Stimulated activated CD8-positive, alpha-beta memory T cell treated with anti-CD3 and anti-CD28 coated beads, Interleukin-12 subunit alpha, Interleukin-12 subunit beta, amount 100 ng/mL, for 24 hours (primary cell): ENCODE measurements around the gene SERPINB8.
"Not testable (repeated sequence)": the region's sequence is repeated elsewhere in the genome, so short reads cannot be mapped to it uniquely, and the experiment has no call there.

Experiments used
- DNase-seq: peaks from one replicate; pipeline ENCODE4 v3.0.0-alpha.2; 2020; ENCODE audit errors: extremely low read depth

SERPINB8 gene, protein sequence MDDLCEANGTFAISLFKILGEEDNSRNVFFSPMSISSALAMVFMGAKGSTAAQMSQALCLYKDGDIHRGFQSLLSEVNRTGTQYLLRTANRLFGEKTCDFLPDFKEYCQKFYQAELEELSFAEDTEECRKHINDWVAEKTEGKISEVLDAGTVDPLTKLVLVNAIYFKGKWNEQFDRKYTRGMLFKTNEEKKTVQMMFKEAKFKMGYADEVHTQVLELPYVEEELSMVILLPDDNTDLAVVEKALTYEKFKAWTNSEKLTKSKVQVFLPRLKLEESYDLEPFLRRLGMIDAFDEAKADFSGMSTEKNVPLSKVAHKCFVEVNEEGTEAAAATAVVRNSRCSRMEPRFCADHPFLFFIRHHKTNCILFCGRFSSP

DNA sequence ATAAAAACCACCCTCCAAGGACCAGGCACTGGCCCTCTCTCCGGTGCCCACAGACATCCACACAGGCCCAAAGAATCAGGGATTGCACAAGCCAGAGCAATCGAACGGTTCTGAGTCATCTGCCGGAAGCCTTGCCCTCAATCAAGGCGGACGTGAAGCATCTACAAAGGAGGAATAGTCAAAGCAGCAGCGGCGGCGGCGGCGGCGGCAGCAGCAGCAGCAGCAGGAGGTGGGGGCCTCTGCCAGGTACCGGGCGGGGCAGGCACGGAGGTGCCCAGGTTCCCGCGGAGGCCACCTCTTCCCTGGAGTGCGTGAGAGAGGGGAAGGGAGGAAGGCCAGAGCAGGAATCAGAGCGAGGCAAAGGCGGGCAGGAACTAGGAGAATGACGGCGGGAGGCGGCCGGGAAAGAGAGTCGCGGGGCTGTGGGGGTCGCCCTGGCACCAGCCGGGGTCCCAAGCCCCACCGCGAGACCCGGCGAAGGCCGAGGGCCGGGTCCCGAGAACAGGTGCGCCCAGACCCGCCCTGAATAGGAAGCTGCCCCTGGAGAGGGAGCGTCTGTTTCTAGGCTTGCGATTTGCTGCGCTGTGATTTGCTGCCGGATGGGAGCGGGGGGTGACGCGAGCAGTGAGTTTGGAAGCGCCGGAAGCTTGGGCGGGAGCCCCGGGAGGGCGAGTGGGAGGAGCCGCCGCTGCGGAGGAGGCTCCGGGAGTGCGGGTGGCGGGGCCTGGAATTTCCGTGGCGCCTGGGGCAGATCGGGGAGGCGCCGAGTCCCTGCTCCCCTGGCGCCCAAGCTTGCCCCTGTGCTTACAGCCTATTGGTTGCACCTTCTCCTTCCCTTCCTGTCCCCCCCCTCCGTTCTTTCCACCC is at the start of gene SERPINB8:
SERPINB8 (plus strand) TSS at position 140 of the 867 bp plus-strand sequence. CDS start 8,228 bp downstream, outside the sequence.
- DNase-seq, result peak; percentile 58

DNA sequence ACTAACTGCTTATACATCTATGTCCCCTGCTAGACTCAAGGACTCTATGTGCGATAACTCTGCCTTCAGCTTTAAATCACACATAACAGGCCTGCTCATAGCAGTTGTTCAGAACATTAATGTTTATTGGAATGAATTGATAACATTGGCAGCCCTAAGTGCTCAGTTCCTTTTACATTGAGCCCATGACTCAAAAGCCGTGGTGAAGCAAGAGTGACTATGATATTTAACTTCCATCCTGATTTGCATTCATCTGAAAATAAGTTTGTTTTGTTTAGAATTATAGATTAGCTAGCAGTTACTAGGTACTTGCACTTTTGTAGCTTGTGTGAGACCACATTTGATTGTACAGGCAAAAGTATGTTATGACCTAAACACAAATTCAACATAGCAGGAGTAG is 47.8 kb upstream of the SERPINB8 start:
- no peak for DNase-seq

DNA sequence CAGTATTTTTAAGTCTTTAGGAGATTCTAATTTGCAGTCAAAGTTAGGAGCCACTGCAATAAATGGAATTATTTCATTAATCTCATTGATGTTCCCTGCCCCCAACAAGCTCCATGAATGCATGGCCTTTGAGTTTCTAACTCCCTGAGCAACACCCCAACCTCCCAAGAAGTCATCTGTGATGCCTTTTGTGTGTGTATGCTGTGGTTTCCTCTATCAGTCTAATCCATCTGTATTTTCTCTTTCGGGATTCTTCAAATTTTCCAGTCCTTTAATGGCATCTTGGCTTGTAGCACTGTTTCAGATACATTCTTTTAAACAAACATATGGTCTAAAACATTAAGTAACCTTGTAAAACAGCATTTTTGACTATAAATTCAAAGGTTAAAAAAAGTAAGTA is 45.3 kb upstream of the SERPINB8 start:
- no peak for DNase-seq

DNA sequence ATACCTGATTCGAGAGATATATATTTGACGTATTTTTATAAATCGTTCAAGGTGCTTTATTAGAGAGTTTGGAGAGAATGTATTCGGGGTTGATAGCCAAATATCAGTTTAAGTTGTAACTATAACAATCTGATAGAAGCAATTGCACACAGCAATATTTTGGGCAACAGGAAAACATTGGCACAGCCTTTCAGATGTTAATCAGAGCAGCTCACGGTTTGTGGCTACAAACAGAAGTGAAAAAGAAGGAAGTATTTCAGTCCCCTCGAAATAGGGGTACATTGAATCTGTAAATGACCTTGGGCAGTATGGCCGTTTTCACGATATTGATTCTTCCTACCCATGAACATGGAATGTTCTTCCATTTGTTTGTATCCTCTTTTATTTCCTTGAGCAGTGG is 41.5 kb upstream of the SERPINB8 start:
- DNase-seq, result no peak

DNA sequence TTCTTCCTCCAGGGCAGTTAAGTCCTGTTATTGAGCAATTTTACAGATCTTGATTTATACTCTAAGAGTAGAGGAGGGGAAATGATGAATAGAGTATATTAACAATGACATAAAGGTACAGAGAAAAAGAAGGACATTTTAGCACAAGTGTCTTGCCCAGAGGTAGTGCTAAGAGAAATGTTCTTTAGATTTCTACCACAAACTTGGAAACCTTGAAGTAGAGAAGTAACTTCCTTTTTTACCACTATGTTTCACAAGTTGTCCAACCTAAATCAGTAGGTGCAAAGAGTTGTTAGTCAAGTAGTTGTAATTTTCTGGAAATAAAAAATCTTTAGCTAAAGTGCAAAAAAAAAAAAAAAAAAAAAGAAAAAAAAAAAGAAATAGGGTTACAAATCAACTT is 40.5 kb upstream of the SERPINB8 start:
- DNase-seq, result not testable (repeated sequence)

DNA sequence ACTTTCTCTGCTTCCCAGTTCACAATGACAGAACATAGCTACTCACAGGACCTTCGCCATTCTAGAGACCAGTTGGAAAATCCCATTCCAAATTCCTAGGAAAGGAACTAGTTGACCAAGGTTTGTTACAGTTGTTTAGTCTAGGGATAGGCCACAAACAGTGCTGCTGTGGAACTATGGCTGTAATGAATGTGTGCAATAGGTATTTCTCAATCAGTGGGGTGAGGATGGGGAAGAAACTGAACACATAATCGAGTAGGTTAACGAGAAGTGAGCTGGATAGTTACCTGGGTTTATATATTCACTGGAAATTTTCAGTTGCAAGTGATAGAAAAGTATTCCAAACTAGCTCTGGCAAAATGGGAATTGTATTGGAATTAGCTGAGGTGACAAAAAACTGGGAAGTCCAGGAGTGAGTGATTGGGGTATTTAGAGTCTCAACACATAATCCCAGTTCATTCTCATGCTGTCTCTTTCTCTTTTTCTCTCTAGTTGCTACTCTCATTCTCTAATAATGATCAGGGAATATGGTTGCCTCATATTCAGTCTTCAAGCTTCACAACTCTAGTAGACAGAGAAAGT is 39.0 kb upstream of the SERPINB8 start:
- DNase-seq, result no peak

DNA sequence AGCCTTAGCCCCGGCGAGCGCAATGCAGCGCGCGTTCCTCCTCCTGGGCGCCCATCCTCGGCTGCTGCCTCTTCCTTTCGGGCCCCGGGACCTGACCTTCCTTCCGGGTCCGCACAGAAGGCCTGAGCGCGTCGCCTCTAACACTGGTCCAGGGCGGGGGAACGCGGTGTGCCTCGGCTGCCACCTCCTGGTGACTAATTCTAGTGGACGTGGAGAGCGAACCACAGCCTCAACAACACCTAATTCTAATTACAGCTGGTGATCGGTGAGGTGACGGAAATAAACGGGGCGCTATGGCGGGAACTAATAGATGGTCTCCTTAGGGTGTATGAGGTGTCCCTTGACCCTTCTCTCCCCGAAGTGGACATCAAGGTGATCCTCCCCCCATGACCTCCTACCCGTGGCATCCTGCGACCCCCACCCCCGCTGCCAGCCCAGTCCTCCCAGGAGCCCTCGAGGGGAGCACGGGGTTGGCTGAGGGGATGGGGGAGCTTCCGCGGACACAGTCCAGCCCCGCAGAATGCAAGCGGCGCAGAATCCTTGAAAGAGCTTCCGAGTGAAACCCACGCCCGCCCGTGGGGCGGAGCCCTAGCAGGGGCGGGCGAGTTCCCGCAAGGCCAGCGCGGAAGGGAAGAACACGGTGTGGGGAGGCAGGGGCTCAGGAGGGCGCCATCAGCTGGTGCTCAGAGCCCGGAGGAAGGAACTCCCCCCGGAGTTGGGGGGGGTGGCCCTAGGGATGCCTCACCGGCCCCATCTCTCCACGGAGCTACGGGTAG is 33.5 kb upstream of the SERPINB8 start:
- DNase-seq, result no peak

DNA sequence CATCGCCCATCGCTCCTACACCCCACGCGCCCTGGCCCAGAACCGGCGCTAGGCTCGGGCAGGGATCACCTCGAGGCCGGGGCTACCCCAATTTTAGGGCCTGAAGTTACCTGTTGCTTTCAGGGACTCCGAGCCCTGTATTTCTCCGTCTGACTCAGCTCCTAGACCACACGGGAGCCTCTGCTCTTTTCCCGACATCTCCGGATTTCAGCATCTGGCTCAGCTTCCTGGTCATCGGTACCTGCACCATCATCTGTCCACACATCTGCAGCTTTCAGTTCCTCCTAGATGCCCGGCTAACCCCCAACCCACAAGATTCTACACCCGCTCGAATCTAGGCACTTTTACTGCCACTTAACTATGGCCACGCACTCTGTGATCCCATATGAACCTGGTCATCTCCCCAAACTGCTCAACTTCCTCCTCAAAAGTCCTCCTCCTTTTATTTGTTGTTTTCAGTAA is 32.9 kb upstream of the SERPINB8 start:
- no peak for DNase-seq

DNA sequence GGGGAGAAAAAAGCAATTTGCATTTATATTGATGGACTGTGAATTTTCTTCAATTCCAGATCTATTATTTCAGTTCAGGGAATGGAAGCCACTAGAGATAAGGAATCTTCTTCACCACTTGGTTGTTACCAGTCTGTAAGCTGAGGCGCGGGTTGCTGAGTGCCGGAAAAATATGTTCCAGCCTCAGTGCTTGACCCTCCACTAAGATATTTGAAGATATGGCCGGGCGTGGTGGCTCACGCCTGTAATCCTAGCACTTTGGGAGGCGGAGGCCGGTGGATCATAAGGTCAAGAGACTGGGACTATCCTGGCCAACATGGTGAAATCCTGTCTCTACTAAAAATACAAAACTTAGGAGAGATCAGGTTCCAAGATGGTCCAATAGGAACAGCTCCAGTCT is 29.9 kb upstream of the SERPINB8 start:
- no peak for DNase-seq

DNA sequence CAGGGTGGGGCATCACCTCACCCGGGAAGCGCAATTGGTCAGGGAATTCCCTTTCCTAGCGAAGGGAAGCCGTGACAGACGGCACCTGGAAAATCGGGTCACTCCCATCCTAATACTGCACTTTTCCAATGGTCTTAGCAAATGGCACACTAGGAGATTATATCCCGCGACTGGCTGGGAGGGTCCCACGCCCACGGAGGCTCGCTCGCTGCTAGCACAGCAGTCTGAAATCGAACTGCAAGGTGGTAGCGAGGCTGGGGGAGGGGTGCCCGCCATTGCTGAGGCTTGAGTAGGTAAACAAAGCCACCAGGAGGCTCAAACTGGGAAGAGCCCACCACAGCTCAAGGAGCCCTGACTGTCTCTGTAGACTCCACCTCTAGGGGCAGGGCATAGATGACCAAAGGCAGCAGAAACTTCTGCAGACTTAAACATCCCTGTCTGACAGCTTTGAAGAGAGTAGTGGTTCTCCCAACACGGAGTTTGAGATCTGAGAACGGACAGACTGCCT is 29.3 kb upstream of the SERPINB8 start:
- DNase-seq, result not testable (repeated sequence)

DNA sequence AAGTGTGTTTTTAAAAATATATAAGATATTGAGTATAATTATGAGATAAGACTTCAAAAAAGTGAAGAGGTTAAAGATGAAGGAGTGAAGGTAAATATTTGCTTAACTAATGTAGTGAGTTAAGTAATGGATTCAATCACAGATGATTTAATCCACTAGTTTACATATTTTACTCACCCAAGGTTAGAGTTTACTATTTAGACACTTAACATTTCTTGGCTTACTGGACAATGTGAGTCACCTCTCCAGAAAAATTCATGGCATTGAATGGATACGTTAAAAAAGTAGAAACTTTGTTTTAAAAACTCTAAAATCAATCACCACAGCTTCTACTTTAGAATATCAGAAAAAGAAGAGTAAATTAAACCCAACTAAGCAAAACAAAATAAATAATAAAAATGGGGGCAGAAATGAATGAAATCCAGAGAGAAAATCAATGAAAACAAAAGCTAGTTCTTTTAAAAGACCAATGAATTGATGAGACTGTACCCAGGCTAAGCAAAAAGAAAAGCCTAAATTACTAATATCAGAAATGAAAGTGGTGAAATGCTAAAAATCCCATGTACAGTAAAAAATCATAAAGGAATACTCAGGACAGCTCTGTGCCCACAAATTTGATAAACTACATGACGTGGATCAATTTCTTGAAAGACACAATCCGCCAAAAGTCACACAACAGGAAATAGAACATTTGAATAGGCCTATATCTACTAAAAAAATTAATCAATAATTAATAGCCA is 22.7 kb upstream of the SERPINB8 start:
- DNase-seq, result no peak

DNA sequence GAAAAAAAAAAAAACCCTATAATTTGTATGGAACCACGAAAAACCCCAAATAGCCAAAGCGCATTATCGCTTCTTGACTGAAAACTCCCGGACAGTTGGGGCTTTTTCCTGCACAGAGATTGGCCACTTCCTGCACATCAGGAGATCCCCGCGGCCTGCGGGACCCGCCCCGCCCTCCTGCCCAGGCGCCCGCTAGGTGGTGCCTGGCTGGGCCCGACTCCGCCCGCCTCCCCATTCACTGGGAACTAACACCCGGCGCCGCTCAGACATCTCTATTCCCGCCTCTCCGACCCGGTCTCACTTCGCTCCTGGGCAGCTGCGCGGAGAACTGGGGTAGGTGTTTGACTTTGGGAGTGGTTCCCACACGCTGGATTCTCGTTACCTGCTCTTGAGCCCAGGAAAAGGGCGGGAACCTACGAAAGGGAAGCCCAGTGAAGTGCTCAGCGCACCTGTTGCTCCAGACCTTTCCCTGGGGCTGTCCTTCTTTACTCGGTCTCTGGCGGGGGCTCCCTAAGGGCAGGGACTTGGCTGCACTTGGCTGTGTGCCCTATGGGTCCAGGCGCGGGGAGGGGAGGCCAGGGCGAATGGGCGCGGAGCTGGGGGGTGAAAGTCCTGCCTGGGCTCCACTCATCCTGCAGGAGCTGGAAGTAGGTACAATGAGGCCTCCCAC is 20.7 kb upstream of the SERPINB8 start, which contains the start of gene HMSD:
HMSD (plus strand) TSS at position 234 of the 670 bp plus-strand sequence. CDS start 4,155 bp downstream, outside the sequence.
- no peak for DNase-seq

DNA sequence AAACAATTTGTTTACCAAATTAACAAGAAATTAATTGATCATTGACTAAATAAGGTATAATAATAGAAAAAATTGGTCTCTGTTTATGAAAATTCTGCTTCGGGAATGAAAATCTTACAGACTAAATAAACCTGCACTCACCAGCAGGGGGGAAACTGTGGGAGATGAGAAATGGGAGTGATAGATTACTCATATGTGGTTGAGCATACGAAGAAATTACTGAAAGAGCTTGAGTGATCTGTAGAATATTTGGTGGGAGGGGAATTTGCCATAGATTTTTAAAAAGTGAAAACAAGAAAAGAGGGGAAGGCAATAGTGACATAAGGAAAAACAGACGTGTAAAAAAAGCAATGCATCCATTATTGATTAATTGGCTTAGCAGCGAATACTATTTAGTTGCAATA is 18.6 kb upstream of the SERPINB8 start:
- no peak for DNase-seq

DNA sequence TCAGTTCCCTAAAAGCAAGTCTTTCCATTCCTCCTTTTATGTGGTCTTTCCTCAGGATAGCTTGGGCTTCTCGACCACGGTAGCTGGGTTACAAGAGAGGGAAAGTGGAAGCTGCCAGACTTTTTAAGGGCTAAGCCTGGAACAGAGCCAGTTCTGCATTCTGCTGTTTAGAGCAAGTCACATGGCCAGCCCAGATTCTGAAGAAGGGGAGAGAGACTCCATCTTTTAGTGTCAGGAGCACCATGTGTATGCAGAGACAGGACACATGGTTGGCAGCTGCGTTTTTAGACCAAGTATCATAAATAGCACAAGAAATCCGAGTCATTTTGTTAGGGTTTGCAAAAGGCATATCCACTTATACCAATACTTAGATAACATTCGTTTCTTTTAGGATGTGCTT is 16.1 kb upstream of the SERPINB8 start:
- DNase-seq, result no peak

DNA sequence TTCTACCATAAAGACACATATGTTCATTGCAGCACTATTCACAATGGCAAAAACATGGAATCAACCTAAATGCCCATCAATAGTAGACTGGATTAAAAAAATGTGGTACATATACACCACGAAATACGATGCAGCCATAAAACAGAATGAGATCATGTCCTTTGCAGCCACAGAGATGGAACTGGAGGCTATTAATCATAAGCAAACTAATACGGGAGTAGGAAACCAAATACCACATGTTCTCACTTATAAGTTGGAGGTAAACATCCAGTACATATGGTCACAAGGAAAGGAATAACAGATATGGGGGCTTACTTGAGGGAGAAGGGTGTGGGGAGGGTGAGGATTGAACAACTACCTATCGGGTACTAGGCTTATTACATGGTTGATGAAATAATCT is 13.1 kb upstream of the SERPINB8 start:
- no peak for DNase-seq

DNA sequence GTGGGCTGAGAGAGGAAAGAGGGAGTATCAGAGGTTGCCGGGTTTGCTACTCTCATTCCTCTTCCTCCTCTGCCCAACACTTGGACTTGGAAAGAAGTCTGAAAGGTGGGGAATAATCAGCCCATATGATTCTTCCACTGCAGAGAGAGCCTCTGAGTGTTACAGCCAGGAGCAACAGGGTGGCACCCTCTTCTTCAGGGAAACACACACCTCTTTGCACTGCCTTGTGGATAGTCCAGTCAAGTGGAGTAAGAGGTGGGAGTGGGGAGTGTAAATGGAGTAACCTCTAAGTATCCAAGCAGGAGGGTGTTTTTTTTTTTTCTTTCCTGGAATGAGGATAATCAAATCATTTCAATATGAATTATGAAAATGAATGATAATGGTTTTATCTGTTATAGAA is 9.0 kb upstream of the SERPINB8 start:
- DNase-seq, result no peak

DNA sequence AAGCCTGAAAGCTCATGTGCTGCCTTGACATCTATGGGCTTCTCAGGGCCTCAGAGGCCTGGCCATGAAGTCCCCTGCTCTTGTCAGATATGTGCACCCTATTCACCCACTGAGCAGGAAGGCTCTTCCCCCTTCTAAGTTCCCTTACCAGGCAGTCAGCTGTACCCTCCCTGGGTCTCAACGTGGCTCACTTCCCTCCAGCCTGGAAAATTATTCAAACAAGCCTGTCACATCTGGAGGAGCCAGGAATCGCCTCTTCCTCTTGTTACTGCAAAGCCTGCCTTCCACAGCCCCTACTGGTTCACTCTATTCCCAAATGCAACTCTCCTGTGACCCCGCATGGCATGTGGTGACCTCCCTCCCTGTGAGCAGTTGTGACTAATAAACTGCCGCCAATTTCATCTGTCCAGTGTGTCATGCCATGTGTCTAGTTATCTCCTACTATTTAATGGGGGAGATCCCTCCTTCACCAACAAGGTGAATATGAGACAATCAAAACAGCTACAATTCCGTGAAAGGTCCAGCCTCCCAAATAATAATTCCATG is 8.4 kb upstream of the SERPINB8 start:
- no peak for DNase-seq

DNA sequence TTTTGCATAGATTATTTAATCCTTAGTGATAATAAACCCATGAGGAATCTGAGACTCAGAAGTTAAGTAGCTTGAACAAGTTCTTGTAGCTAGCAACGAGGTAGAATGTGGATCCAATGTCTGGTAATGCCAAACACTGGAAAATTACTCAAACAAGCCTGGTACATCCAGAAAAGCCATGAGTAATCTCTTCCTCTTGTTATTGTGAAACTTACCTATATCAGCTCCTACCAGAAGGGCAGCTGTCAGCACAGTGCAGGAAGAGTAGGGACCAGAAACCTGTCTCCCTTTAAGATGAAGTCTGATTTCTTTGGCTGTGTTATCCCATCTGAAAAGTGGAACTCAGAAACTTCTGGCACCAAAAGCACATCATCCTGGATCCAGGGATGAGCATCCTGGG is 7.7 kb upstream of the SERPINB8 start:
- no peak for DNase-seq

DNA sequence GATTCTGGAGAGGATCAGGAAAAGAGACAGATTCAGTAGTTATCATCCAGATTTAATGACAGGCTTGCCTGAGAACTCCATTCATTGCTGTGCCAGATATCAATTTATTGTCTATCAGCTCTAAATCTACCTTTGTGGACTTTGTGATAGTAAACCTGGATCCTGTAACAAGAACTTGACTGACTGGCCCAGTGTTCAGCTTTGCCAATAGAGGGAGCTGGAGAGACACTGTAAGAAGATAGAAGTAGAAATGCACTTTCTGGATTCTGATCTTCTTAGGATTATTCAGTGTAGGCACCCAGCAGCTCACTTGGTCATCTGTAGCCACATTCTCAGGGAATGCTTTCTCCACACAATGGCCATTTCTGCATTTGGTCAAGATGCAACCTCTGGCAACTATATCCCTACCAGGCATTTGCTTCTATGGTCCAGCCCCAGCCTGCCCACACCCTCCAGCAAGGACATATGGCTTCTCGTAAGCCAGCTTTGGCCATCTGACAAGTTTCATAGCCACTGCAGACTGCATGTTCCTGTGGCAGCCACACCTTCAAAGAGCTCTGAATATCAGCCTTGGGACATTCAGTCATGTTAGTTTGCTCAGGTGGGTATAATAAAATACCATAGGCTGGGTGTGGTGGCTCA is 6.1 kb upstream of the SERPINB8 start:
- no peak for DNase-seq
